Measurements from ENCODE around the gene DLG2.

DNA sequence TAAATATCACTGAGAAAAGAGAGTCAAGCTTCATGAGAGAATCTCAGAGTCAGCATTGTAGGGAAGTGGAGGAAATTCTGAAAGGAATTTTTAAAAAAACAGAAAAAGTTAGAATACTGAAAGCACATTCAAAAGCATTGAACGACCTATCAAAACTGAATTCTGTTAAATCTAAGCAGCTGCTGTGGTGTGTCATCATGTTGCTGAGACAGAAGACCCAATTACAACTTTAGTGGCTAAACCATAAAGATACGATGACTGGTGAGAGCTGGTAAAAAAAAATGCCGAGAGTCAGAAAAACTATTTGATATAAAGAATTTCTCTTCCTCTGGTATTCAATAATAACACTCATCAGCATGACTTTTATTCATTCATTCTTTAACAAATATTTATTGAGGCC is 220.8 kb downstream of the DLG2 start:
- TF ChIP-seq, protein P1, sequence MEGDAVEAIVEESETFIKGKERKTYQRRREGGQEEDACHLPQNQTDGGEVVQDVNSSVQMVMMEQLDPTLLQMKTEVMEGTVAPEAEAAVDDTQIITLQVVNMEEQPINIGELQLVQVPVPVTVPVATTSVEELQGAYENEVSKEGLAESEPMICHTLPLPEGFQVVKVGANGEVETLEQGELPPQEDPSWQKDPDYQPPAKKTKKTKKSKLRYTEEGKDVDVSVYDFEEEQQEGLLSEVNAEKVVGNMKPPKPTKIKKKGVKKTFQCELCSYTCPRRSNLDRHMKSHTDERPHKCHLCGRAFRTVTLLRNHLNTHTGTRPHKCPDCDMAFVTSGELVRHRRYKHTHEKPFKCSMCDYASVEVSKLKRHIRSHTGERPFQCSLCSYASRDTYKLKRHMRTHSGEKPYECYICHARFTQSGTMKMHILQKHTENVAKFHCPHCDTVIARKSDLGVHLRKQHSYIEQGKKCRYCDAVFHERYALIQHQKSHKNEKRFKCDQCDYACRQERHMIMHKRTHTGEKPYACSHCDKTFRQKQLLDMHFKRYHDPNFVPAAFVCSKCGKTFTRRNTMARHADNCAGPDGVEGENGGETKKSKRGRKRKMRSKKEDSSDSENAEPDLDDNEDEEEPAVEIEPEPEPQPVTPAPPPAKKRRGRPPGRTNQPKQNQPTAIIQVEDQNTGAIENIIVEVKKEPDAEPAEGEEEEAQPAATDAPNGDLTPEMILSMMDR (IDR thresholded peaks at IDR 0.05) = no peak
- TF ChIP-seq POLR2AphosphoS5 (IDR thresholded peaks at IDR 0.05) = no peak
- no peak for TF ChIP-seq POLR2A (IDR thresholded peaks at IDR 0.05)
